D721Med (cell line): Measurements from ENCODE around the gene ATP8B4.
"Not testable (repeated sequence)": the region's sequence is repeated elsewhere in the genome, so short reads cannot be mapped to it uniquely, and the experiment has no call there.

Experiments used
- DNase-seq: peaks from one replicate; pipeline ENCODE4 v3.0.0; 2011; ENCODE audit warnings: low spot score; ENCODE audit not compliant: insufficient read length
- FAIRE-seq: peaks from 2 replicates; lab custom pipeline; 2011; peaks lifted over from hg19 to GRCh38; lab: Jason Lieb, UNC
- CTCF ChIP-seq: IDR thresholded peaks from 2 replicates; pipeline ENCODE4 v1.5.1; 2012; ENCODE audit warnings: mild to moderate bottlenecking, control low read depth; ENCODE audit not compliant: insufficient read depth; ENCODE audit errors: missing control alignments

ATP8B4 gene

DNA sequence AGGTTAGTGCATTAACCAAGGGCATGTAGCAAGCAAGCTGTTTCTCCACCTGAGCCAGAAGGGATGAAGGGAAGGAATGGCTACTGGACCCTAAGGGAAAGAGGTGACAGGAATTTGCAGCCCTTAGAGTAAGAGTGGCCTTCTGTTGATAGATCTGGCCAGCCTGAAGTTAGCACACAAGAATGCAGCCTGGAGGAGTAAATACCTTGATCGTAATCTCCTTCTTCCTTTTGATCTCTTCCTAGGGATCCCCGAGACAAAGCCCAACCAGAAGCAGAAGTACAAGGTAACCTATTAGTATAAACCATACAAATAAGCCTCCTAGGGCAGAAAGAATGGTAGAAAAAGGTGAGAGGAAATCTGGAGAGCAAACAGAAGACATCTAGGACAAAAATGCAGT, 134.6 kb downstream of the ATP8B4 start:
- DNase-seq: no peak
- no peak for TF ChIP-seq CTCF
- FAIRE-seq: no peak

DNA sequence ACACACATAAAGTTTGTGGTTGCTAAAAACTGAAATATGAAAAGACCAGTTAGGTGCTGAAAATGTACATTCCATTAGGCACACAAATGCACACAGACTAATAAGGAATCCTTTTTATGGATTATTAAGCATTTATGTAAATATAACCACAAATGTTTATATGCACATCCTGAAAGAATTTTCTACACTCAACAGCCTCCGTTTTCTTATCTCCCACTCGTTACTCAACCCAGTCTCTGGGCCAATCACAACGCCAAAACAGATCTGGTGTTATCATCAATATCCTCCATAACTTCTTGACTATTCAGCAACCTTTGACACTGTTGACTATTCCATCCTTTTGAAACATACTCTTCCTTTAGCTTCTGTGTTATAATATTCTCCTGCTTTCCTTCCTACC, 136.4 kb downstream of the ATP8B4 start:
- TF ChIP-seq CTCF: no peak
- no peak for DNase-seq
- peak; percentile 16 for FAIRE-seq

DNA sequence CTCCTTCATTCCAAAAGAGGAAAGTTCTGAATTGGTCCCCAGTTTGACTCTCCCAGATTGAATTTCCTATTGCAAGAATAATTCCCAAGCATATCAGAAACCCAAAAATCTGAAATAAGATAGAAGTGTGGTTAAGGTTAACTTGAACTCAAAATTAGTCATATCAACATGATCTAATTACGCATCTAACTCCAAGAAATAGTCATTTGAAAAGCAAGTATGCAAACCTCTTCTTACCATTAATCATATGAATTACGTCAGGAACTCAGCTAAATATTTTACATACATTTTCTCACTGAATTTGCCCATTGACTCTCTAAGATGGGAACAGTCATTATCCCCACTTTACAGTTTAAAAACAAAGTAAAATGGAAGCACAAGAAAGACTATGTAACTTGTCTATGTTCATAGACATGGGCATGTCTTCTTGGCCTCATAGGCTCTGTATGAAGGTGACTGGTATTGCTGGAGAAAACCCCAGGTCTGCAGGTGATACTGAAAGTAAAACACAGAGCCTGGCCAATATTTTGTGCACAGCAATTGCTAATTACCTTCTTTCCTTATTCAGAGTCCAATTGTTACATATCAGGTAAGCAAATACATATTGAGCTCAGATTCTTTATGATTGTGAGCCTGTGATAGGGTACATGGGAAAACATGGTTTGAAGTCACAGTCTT, 139.2 kb downstream of the ATP8B4 start:
- FAIRE-seq (no peak), DNase-seq (no peak)
- TF ChIP-seq CTCF: no peak

- TF ChIP-seq CTCF: no peak
- DNase-seq: no peak
- no peak for FAIRE-seq
Measured at GRCh38 chr15:49978121-49978520, 140.9 kb downstream of the ATP8B4 start.

DNA sequence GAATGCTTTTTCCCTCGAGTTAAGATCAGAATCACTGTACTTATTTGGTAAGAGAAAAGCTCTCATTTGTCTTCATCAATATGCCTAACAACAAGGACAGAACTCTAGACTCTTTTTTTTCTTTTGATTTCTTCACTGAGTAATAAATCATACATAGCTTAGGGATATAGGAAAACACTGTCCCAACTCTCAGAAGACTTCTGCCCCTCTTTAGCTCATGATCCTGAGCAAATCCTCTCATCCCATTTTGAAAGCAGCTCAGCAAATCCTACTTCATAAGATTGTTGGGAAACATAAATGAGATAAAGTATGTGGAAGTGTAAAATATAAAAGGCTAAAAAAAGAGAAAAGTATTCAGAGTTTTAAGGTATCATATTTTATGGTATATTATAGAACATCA, 141.7 kb downstream of the ATP8B4 start:
- no peak for DNase-seq
- TF ChIP-seq CTCF: no peak
- no peak for FAIRE-seq

GRCh38 chr15:49964551-49964950, 154.5 kb downstream of the ATP8B4 start:
- FAIRE-seq (no peak), DNase-seq (no peak)
- TF ChIP-seq CTCF: no peak

DNA sequence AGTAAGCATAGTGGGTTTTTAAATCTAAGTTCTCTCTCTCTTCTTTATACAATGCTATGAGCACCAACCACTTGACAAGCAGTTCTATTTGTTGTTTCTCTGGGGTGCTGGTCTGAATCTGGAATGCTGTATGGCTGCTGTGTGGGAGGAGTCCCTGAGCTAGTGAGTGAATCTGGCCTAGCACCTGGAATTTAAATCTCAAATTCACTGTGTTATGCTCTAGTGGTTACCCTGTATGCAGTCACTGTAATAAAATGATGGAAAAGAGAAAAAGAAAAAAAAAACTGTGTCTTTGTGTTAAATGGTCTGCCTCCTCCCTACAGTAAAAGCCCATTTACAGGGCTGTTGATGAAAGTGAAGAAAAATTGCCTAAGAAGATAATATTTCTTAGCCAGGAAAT, 155.0 kb downstream of the ATP8B4 start:
- TF ChIP-seq CTCF: no peak
- no peak for DNase-seq
- no peak for FAIRE-seq

DNA sequence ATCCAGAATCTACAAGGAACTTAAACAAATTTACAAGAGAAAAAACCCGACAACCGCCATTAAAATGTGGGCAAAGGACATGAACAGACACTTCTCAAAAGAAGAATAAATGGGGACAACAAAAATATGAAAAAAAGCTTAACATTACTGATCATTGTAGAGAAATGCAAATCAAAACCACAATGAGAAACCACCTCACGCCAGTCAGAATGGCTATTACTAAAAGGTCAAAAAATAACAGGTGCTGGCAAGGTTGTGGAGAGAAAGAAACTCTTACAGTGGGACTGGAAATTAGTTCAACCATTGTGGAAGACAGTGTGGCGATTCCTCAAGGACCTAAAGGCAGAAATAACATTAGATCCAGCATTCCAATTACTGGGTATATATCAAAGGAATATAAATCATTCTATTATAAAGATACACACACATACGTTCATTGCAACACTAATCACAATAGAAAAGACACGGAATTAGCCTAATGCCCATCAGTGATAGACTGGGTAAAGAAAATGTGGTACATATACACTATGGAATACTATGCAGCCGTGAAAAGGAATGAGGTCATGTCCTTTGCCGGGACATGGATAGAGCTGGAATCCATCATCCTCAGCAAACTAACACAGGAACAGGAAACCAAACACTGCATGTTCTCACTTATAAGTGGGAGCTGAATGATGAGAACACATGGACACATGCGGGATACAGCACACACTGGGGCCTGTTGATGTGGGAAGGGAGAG, 155.8 kb downstream of the ATP8B4 start:
- not testable (repeated sequence) for DNase-seq, FAIRE-seq
